DMS153 (cell line): ENCODE data around the gene GARNL3.

Experiments used
- DNase-seq: peaks from one replicate; lab custom pipeline; 2025; lab: John Stamatoyannopoulos, UW

Gene GARNL3

GRCh38 chr9:127311239-127311741 lies 46.7 kb downstream of the GARNL3 start:
- peak; percentile 61 for DNase-seq

DNA sequence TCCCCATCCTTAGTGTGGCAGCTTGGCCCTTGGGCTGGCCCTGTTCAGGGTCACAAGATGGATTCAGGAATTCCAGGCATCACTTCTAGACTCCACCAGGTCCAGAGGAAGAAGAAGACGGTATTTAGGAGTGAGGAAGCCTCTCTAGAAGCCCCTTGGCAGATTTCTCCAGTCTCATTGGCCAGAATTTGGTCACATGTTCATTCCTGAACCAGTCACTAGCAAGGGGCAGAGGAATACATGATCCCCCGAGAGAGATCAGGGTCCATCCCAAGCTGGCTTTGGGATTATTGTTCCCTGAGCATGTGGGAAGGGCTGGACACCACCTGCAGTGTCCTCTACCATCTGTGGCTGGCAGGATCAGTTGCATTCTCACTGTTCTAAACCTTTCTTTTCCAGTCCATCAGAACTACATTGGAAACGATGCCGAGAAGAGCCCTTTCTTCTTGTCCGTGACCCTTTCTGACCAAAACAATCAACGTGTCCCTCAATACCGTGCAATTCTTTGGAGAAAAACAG lies 48.5 kb downstream of the GARNL3 start:
- no peak for DNase-seq

GRCh38 chr9:127314911-127315310 lies 50.3 kb downstream of the GARNL3 start:
- no peak for DNase-seq

DNA sequence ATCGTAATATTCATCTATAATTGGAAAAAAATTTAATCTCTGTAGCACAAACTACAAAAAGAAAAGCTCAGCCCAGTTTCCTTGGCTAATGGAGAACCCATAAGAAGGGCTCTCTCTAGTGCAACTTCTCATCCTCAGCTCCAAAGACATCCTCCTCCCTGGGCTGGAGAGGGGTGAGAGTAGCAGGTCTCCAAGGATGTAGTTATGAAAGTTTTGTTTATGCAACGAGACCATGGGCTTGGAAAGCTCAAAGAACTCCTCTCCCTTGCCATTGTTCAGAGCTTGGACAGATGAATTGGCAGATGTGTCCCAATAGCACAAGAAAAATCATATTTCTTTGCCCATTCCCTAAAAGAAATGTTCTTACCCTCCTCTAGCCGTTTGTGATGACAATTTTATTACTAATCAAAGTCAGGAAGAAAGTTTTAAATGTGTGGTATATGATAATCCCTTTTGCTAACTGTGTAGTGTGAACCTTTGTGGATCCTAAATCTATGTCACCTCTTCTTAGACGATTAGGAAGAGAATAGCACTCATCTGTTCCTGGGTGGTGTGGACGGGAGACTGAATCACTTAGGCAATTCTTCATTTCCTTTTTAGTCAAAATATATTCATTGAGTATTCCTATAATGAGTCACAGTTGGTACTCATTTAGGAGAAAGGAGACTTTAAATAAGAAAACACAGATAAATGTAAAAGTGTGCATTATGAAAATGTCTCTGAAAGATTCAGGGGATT lies 52.2 kb downstream of the GARNL3 start:
- no peak for DNase-seq

GRCh38 chr9:127318651-127319167 lies 54.1 kb downstream of the GARNL3 start:
- no peak for DNase-seq

DNA sequence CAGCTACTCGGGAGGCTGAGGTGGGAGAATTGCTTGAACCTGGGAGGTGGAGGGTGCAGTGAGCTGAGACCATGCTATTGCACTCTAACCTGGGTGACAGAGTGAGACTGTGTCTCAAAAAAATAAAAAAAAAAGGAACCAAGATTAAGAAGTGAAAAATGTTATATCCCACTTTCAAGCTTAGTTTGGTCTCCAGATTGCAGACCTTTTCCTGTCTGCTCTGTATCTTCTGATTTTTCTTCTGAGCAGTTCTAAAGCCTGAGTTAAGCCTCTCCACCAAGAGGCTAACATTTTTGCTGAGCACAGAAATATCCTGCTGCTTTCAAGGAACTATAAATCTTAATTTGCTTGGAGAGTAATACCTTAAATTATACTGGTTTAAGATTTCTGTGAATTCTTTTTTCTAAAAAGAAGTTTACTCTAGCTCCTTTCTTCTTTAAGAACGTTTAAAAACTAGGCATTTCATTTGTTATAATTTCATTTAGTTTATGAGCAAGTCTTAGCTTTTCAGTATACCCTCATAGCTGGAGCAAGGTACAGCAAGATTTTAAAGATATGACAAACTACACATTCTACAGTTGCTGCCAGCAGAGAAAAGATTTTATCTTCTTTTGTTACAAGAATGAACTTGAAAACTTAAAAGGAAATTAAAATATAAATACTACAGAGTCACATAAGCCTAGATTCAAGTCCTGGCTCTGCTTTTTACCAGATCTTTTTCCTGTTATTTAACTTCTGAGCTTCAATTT lies 55.0 kb downstream of the GARNL3 start:
- DNase-seq = no peak

DNA sequence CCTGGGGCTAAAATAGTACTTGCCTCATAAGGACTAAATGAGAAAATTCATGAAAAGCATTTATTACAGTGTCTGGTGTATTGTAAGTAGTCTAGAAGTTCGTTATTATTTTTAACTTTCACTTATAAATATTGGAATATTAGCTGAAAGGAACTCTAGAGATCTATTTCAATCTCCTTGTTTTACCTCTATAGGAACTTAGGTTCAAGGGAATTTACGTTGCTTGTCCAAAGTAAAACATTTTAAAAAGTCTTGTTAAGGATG lies 55.5 kb downstream of the GARNL3 start:
- DNase-seq = no peak

DNA sequence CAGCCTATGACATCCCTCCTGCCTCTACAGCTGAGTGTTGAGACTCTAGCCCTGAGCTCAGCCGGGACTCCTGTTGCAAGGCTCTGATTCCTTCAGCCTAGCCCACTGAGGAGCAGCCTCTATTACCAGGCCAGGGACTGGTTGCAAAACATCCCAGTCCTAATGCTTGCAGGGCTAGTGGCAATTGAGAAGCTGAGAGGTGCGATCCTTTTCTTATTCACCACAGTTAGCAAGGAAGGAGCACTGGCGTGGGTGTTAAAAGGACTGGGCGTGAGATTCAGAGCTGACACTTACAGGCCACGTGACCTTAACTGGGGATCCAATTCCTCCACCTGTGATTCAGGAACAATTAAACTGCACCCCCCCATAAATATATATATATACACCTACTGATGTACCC lies 58.8 kb downstream of the GARNL3 start:
- no peak for DNase-seq

DNA sequence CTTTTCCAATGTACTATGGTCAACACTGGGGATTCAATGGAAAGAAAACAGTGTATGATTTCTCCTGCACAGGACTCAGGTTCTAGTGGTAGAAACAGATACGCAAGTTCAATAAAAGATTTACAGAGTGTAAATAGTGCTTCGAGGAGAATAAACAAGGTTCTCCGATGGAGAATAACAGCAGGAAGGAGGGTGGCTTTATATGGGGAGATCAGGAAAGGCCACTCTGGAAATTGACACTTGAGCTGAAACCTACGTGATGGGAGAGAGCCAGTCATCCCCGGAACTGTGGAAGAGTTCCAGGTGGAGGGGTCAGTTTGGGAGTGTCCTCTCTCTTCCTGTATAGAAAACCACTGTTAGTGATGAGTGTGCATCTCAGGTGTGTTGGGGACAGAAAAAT lies 65.9 kb downstream of the GARNL3 start:
- peak; percentile 72 for DNase-seq

DNA sequence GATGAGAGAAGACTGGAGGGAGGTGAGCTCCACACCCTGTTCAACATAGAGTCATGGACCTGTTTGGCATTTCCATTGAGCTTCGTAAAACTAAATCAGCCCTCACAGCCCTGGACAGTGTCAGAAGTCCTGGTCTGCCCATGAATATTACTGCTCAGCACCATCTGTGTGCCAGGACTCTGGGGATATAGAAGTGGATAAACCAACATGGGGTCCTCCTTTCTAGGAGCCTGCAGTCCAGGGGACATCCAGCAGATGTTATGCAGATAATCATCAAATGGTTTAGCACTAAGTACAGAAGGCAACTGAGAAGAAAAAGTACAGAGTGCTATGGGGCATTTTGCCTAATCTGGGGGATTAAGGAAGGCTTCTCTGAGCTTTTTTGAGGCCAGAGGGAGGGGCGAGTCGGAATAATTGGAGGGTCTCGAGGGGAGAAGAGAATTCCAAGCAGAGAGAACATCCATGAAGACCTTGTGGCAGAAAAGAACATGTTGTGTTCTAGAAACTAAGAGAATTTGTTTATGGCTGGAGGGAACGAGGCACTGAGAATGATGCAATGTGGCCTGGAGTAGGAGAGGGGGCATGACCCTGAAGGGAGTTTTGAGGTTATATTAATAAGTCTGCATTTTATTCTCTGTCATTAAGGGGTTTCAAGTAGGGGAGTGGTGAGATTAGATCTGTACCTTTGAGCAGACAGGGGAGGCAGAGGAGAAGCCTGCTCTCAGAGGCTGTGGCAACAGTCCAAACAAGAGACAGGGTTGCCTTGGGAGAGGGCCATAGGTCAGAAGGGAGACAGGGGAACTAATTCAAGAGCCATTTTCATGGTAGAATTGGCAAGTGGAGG lies 68.9 kb downstream of the GARNL3 start:
- no peak for DNase-seq

DNA sequence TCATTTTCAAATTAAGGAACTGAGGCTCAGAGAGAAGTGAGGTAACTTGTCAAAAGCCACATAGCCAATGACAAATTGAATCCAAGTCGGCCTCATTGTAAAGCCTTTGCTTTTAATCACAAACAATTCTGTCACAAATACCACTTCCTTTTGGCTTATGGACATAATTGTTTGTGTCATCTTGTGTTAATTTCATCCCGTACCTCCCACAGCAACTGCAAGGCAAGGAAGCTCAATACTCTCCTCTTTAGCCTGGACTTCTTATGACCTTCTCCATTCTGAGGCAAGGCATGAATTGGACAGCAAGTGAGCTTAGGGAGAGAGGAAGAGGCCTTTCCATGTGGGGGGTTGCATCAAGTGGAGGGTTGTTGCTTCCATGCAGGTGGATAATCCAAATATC lies 70.2 kb downstream of the GARNL3 start:
- DNase-seq = no peak

- no peak for DNase-seq
Observed at GRCh38 chr9:127336086-127336485, 71.5 kb downstream of the GARNL3 start.

DNA sequence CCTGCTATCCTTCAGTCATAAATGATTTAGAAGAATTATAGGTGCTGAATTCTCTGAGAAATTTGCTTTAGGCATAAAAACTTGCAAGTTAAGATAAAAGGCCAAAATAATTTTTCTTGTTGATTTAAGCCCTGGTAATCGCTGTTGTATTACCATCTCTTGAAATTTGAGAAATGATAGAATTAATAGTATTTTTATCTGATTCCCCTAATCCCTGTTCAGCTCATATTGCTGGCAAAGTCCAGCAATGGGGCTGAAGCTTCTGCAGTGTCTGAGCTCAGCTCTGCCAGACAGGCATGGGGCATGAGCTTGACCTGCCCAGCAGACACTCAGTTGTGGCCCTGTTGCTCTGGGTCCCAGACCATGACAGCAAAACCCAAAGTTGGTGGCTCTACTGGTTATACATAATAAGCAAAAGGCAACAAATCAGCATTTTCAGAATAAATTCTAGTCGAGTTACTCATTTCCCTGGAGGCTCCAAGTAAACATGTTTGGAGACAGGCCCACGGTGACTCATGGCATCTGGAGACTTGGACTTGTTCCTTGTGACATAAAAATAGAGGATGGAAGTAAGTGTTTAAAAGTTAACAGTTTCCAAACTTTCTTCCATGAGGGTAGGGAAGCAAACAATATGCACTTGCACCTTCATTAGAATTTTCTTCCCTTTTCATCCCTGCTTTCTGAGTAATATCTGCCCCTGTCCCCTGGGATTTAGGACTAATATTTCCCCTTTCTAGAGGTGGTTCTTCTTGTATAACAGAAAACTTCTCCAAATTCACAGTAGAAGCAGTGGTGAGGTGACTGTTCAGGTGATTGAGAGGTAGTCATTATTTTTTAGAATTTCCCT lies 72.2 kb downstream of the GARNL3 start:
- DNase-seq = no peak

- DNase-seq = no peak
Observed at GRCh38 chr9:127340721-127341120, 76.1 kb downstream of the GARNL3 start.

GRCh38 chr9:127341152-127341551 lies 76.6 kb downstream of the GARNL3 start:
- DNase-seq = no peak

GRCh38 chr9:127344368-127345000 lies 79.9 kb downstream of the GARNL3 start:
- no peak for DNase-seq

DNA sequence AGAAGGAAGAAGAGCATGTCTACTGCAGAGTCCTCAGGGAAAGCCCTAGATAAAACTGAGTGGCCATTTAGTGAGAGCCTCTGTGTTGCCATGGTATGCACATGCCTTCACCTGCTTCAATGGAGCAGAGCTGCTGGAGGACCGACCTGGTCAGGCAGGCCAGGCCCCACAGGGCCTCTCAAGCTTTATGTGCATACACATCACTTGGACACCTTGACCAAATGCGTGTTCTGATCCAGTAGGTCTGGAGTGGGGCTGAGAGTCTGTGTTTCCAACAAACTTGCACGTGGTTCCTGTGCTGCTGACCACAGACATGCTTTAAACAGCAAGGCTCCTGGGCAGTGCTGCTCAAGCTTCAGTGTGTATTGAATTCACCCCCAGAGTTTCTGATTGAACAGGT lies 81.0 kb downstream of the GARNL3 start:
- no peak for DNase-seq

GRCh38 chr9:127346584-127346983 lies 82.0 kb downstream of the GARNL3 start:
- DNase-seq = no peak

DNA sequence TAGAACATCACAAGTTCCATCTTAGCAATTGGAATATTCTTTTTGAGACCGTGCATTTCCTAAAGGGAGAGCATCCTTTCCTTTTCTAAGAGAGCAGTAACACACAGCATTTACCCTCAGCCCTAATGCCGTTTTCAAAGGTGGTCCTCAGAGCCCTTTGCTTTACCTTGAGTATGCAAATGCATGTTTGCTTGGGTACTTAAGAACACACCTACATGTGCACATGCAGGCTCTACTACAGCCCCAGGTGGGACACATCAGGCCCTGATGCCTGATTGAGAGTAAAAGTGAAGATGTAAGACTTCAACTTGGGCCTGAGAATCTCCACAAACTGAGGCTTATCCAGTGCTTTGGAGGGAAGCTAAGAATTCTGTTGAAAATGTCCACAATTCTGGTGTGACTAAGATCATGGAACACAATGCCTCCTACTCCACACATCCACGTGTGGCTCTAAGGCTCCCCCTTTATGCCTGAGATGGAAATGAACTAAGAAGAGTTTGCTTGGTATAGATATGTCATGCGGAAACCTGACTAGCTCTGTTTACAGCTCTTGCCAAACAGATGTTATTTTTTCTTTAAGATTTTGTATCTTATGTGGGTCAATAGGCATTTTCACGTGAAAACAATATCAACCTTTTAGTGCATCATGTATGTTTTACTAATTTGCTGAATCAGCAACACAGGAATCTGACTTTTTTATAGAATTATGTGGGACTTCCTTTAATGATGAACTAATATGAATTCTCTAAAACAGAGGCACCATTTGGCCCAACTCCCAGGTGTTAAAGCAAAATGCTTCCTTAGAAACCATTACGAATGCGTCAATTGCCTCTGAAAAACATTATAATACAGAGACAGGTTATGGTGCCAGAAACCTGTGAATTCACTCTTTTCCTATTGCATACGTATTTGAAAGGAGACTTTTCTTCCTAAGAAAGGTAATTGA lies 83.5 kb downstream of the GARNL3 start:
- DNase-seq = peak; percentile 4
